Fibroblast of villous mesenchyme (primary cell): ENCODE measurements around the gene RAC2. TPM values are rescaled to one million over a fixed set of nuclear protein-coding genes. Genes with fewer than 3 reads are reported as not detected.

Source experiments
- DNase-seq: peaks from one replicate; pipeline ENCODE4 v3.0.0-alpha.2; 2010; ENCODE audit warnings: low read depth
- H3K4me3 ChIP-seq: 2 replicates; pipeline ENCODE4 v1.5.1; 2011; ENCODE audit warnings: low read depth, mild to moderate bottlenecking, low read length
- CTCF ChIP-seq: IDR thresholded peaks from 2 replicates; pipeline ENCODE4 v1.5.1; 2012; ENCODE audit warnings: low read depth, mild to moderate bottlenecking, low read length; ENCODE audit not compliant: insufficient read depth
- total RNA-seq: library from RNA; depleted of rRNA; stranded (reverse); fragments of >200 nt; gene quantifications from 2 replicates; pipeline ENCODE4 v1.2.3, GENCODE V29; 2012

RAC2 gene
- total RNA-seq, 1 donor, result 11.2 TPM

- H3K4me3 ChIP-seq, result no peak overlapping the region
- DNase-seq, result no peak
- no peak for TF ChIP-seq CTCF
Measured at GRCh38 chr22:37219533-37219932, 24.5 kb downstream of the RAC2 start.

DNA sequence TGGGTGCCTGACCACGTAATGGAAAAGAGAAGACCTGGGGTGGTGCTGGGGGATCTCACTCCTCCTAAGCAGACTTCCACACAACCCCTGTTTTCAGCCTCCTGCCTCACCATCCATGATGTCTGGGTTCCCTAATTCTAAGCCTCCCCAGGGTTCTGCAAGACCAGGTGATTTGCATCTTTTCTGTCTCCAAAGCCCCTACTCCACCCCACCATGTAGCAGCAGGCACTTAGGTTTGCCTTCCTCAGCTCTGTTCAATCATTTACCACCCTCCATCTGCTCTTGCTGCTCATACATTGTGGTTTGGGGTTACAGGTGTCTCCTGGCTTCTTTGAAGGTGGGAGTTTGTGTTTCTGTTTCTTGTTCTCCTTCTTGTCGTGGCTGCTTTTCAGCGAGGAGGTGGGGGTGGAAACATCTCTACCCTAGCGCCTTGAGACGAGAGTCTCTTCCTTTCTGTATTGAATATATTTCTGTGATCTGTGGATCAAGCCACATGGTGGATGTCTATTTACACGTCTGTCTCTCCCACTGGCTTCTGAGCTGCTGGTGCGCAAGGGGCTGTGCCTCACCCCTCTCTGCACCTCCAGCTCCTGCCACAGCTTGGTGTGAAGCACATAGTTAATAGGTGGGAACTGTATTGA lies 25.2 kb downstream of the RAC2 start:
- no peak for DNase-seq
- H3K4me3 ChIP-seq, result no peak overlapping the region
- TF ChIP-seq CTCF, result no peak

DNA sequence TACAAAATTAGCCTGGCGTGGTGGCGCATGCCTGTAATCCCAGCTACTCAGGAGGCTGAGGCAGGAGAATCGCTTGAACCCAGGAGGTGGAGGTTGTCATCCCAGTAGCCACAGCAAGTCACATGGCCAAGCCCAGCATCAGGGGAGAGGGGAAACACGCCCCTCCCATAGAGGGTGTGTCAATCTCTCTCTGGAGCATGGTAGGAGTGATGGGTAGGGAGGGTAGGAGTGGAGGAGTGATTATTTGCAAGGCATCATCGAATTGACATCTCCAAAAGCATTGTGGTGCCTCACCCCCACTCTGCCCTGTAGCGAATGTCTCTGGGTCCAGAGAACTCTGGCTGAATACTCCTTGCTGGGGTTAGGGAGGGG lies 25.7 kb downstream of the RAC2 start:
- DNase-seq, result no peak
- H3K4me3 ChIP-seq, result no peak overlapping the region
- no peak for TF ChIP-seq CTCF

GRCh38 chr22:37215890-37216289 lies 28.2 kb downstream of the RAC2 start:
- no peak overlapping the region for H3K4me3 ChIP-seq
- DNase-seq, result no peak
- TF ChIP-seq CTCF, result no peak

- TF ChIP-seq CTCF, result no peak
- no peak overlapping the region for H3K4me3 ChIP-seq
- DNase-seq, result no peak
Measured at GRCh38 chr22:37214731-37215030, 29.4 kb downstream of the RAC2 start.

DNA sequence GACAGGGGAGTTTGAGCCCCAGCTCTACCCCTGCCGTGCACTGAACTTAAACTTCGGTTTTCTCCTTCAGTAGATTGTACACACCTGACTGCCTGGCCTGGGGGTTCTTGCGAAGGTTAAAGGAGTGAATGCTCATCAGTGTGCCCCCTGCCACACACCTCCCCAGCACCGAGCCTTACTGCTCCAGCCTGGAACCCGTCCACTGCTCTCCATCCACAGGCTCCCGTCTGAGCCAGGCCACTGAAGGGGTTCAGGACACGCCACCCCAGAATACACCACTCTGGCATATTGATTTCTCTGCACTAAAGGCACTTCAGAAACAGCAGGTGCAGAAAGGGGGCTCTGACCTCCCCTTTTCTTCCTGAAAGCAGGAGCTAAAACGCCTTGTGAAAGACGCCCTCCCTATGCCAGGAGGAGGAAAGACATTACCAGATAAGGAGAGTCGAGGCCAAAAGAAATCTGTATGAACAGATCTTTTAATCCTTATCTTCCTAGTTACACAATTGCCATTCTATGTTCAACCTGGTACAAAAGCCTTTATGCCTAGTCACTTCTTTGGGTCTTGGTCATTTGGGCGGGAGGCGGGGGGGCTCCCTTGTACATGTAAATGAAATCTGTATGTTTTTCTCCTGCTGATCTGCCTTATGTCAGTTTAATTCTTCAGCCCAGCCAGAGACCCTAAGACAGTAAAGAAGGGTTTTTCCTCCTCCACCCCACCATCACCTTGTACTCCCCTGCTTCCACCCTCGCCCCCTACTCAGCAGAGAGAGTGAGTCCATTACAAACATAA lies 29.9 kb downstream of the RAC2 start:
- no peak overlapping the region for H3K4me3 ChIP-seq
- no peak for DNase-seq
- TF ChIP-seq CTCF, result no peak
